SK-N-SH (cell line): ENCODE data around the gene CREB5. TPM values are rescaled to one million over a fixed set of nuclear protein-coding genes. Genes with fewer than 3 reads are reported as not detected.
"Not testable (repeated sequence)": the region's sequence is repeated elsewhere in the genome, so short reads cannot be mapped to it uniquely, and the experiment has no call there.

ENCODE experiments used
- CTCF ChIA-PET: fragments of 300-600, 350-600 bp; formaldehyde crosslinking; extraction: SDS; loops from one replicate; lab custom pipeline; 2021; lab: Yijun Ruan, JAX
- POLR2A ChIA-PET: fragments of 350-600 bp; sonication (Branson Sonifier 250); formaldehyde crosslinking; extraction: SDS; loops from one replicate; lab custom pipeline; 2020; ENCODE audit warnings: antibody characterized with exemption, inconsistent platforms; lab: Yijun Ruan, JAX
- DNase-seq: peaks from one replicate; pipeline ENCODE4 v3.0.0; 2012
- H2AFZ ChIP-seq: fragments of 200-600 bp; sonication (generic); 2 replicates; pipeline ENCODE4 v1.8.1; 2016; ENCODE audit warnings: antibody characterized with exemption, mild to moderate bottlenecking, low read depth
- H3F3A ChIP-seq: fragments of 200-600 bp; sonication (generic); replicated peaks from 2 replicates; pipeline ENCODE3; 2016; ENCODE audit warnings: antibody characterized with exemption, mild to moderate bottlenecking; ENCODE audit not compliant: insufficient read depth
- H3K27ac ChIP-seq, 2 experiments: fragments of 200-500 bp in 1 of 2; fragments of 200-600 bp in 1 of 2; sonication (Bioruptor generic) in 1 of 2; sonication (generic), shearing (Covaris generic) in 1 of 2; 2 replicates each; pipeline versions ENCODE4 v1.5.1 to v1.6.1; 2014 to 2016; ENCODE audit warnings: low read depth in 2 of 2, inconsistent platforms in 1 of 2, low read length in 1 of 2, mild to moderate bottlenecking in 1 of 2, mixed read lengths in 1 of 2
- H3K27me3 ChIP-seq: fragments of 200-600 bp; sonication (generic), shearing (Covaris generic); 2 replicates; pipeline ENCODE4 v1.6.1; 2016; ENCODE audit warnings: mixed run types; ENCODE audit not compliant: insufficient read depth
- H3K36me3 ChIP-seq, 2 experiments: fragments of 200-500 bp in 1 of 2; fragments of 200-600 bp in 1 of 2; sonication (Bioruptor generic) in 1 of 2; sonication (generic) in 1 of 2; replicated peaks in 1 of 2; 2 replicates each; pipeline versions ENCODE3 to v1.5.1; 2014 to 2016; ENCODE audit warnings: low read length in 1 of 2, mild to moderate bottlenecking in 1 of 2; ENCODE audit not compliant: insufficient read depth in 2 of 2, control insufficient read depth in 1 of 2
- H3K4me1 ChIP-seq, 2 experiments: fragments of 200-500 bp in 1 of 2; fragments of 200-600 bp in 1 of 2; sonication (Bioruptor generic) in 1 of 2; sonication (generic), shearing (Covaris generic) in 1 of 2; 2 replicates each; pipeline versions ENCODE4 v1.5.1 to v1.6.1; 2014 to 2016; ENCODE audit warnings: low read depth in 1 of 2, low read length in 1 of 2, mixed run types in 1 of 2; ENCODE audit not compliant: insufficient read depth in 2 of 2, control insufficient read depth in 1 of 2
- H3K4me2 ChIP-seq: fragments of 200-600 bp; sonication (generic), shearing (Covaris generic); 2 replicates; pipeline ENCODE4 v1.6.1; 2017; ENCODE audit warnings: mixed run types
- H3K4me3 ChIP-seq, 2 experiments: fragments of 200-500 bp in 1 of 2; fragments of 200-600 bp in 1 of 2; sonication (Bioruptor generic) in 1 of 2; sonication (generic), shearing (Covaris generic) in 1 of 2; 2 replicates each; pipeline versions ENCODE4 v1.5.1 to v1.8.1; 2014 to 2016; ENCODE audit warnings: low read depth in 2 of 2, inconsistent platforms in 1 of 2, low read length in 1 of 2, mild to moderate bottlenecking in 1 of 2, mixed read lengths in 1 of 2, moderate library complexity in 1 of 2
- H3K79me2 ChIP-seq: fragments of 200-600 bp; sonication (generic); 2 replicates; pipeline ENCODE4 v1.8.1; 2017; ENCODE audit warnings: mild to moderate bottlenecking; ENCODE audit not compliant: insufficient read depth
- H3K9ac ChIP-seq: fragments of 200-600 bp; sonication (generic); 2 replicates; pipeline ENCODE4 v1.6.1; 2017; ENCODE audit warnings: mixed run types
- H3K9me2 ChIP-seq: fragments of 200-600 bp; sonication (generic); 2 replicates; pipeline ENCODE4 v1.6.1; 2017; ENCODE audit warnings: mixed run types
- H3K9me3 ChIP-seq: fragments of 200-600 bp; sonication (generic); 2 replicates; pipeline ENCODE4 v1.6.1; 2017; ENCODE audit warnings: mixed run types, mild to moderate bottlenecking, moderate library complexity
- H4K20me1 ChIP-seq: fragments of 200-600 bp; sonication (generic); 2 replicates; pipeline ENCODE4 v1.6.1; 2017; ENCODE audit warnings: mild to moderate bottlenecking, mixed run types; ENCODE audit not compliant: insufficient read depth
- ELF1 ChIP-seq: IDR thresholded peaks from 2 replicates; pipeline ENCODE4 v1.4.0; 2012
- EP300 ChIP-seq, 2 experiments: IDR thresholded peaks; 2 replicates each; pipeline versions ENCODE4 v1.4.0 to v1.6.1; 2012; ENCODE audit warnings: borderline replicate concordance in 1 of 2, low read depth in 1 of 2, low read length in 1 of 2
- GABPA ChIP-seq: IDR thresholded peaks from 2 replicates; pipeline ENCODE4 v1.4.0; 2012; ENCODE audit warnings: low read depth, mild to moderate bottlenecking
- JUND ChIP-seq: IDR thresholded peaks from 2 replicates; pipeline ENCODE4 v1.4.0; 2012
- MEF2A ChIP-seq: IDR thresholded peaks from 2 replicates; pipeline ENCODE4 v1.4.0; 2012; ENCODE audit warnings: low read depth, borderline replicate concordance
- NFIC ChIP-seq: IDR thresholded peaks from 2 replicates; pipeline ENCODE4 v1.4.0; 2012; ENCODE audit warnings: borderline replicate concordance
- POLR2AphosphoS5 ChIP-seq: IDR thresholded peaks from 2 replicates; pipeline ENCODE4 v1.6.1; 2012; ENCODE audit warnings: low read depth, low read length
- RXRA ChIP-seq: IDR thresholded peaks from 2 replicates; pipeline ENCODE4 v1.4.0; 2012; ENCODE audit warnings: low read depth, mild to moderate bottlenecking, borderline replicate concordance
- TCF12 ChIP-seq: IDR thresholded peaks from 2 replicates; pipeline ENCODE4 v1.4.0; 2012
- YY1 ChIP-seq: IDR thresholded peaks from 2 replicates; pipeline ENCODE4 v1.4.0; 2012; ENCODE audit warnings: low read depth, mild to moderate bottlenecking
- WGBS: methylation state at CpG from one replicate; pipeline ENCODE4 v1.1.6; 2017; ENCODE audit warnings: low lambda C conversion rate; 5-methylcytosine and 5-hydroxymethylcytosine counted together
- polyA plus RNA-seq, 3 experiments: library from polyadenylated mRNA; depleted of rRNA; stranded (reverse); fragments of >200 nt; gene quantifications; 2 replicates each; pipeline ENCODE4 v1.2.3, GENCODE V29; 2012
- TF ChIP-seq, protein P1 (sequence below): IDR thresholded peaks from 2 replicates; pipeline ENCODE4; 2012

The CREB5 gene
- polyA plus RNA-seq, 1 of the 3 experiments (the other 2 are of a cell fraction) = 19.3 TPM

DNA sequence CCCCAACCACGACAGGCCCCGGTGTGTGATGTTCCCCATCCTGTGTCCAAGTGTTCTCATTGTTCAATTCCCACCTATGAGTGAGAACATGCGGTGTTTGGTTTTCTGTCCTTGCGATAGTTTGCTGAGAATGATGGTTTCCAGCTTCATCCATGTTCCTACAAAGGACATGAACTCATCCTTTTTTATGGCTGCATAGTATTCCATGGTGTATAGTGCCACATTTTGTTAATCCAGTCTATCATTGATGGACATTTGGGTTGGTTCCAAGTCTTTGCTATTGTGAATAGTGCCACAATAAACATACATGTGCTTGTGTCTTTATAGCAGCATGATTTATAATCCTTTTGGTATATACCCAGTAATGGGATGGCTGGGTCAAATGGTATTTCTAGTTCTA, 10.8 kb upstream of the CREB5 start:
- H3K4me1 ChIP-seq, H3F3A ChIP-seq, H3K27ac ChIP-seq, H3K4me3 ChIP-seq, H3K9ac ChIP-seq, H3K9me3 ChIP-seq, H3K4me2 ChIP-seq, H2AFZ ChIP-seq, H3K79me2 ChIP-seq, H3K27me3 ChIP-seq, H3K9me2 ChIP-seq, H3K36me3 ChIP-seq, H4K20me1 ChIP-seq, DNase-seq, POLR2A ChIA-PET: not testable (repeated sequence)
- CTCF ChIA-PET = interaction anchor here (1.2 to 1.7 kb wide), 2 partner anchors 225 to 453 kb away, joined by 3 to 5 read pairs; no protein-coding TSS in a partner anchor
- WGBS = 57% methylated on average over 4 of the region's 4 CpGs

GRCh38 chr7:28405662-28406061, 6.7 kb upstream of the CREB5 start:
- peaks cover 3 to 21% of the 10 kb centered on the region in 2 experiments; a peak in 3 of 4 replicates for H3K4me1 ChIP-seq
- H3K4me2 ChIP-seq = no peak overlapping the region
- H3K79me2 ChIP-seq = no peaks in the 10 kb centered on the region
- H3K27ac ChIP-seq = no peak overlapping the region
- CTCF ChIA-PET = interaction anchor here (0.7 to 1.5 kb wide), 5 partner anchors 9 to 701 kb away, joined by 3 to 7 read pairs (median 3); no protein-coding TSS in a partner anchor
- no peak overlapping the region for H2AFZ ChIP-seq
- POLR2A ChIA-PET = no interaction called here
- no peak overlapping the region for H3K4me3 ChIP-seq
- H3K9ac ChIP-seq = no peak overlapping the region
- 47% methylated on average over 5 of the region's 5 CpGs for WGBS
- no peaks in the 10 kb centered on the region for H3K9me3 ChIP-seq
- no peak for DNase-seq
- TF ChIP-seq JUND (0 out of 2 replicates have a peak, but pooled peaks have one; percentile 14), EP300 (IDR thresholded peaks at IDR 0.05; ENCODE audit: borderline replicate concordance in 1 of 2, low read depth in 1 of 2, low read length in 1 of 2) (no peak), RXRA (peak; percentile 15; the same call in 1 of the 2 replicates), TCF12 (no peak), MEF2A (no peak), YY1 (no peak), NFIC (peak; percentile 62)
- H3F3A ChIP-seq = peaks cover 9% of the 10 kb centered on the region
- H3K27me3 ChIP-seq = no peaks in the 10 kb centered on the region
- H3K9me2 ChIP-seq = no peaks in the 10 kb centered on the region
- no peaks in the 10 kb centered on the region for H4K20me1 ChIP-seq
- H3K36me3 ChIP-seq = no peaks in the 10 kb centered on the region

GRCh38 chr7:28406192-28406591, 6.1 kb upstream of the CREB5 start:
- Histone ChIP-seq H3K27me3 (no peaks in the 10 kb centered on the region), H3K4me3 (no peak overlapping the region), H3K4me2 (no peak overlapping the region; the same call in 1 of the 2 replicates), H3K9me3 (no peaks in the 10 kb centered on the region), H2AFZ (no peak overlapping the region), H3K9me2 (no peaks in the 10 kb centered on the region), H3F3A (peaks cover 9% of the 10 kb centered on the region), H4K20me1 (no peaks in the 10 kb centered on the region), H3K9ac (no peak overlapping the region), H3K79me2 (no peaks in the 10 kb centered on the region), H3K27ac (no peak overlapping the region), H3K36me3 (no peaks in the 10 kb centered on the region), H3K4me1 (peaks cover 3 to 24% of the 10 kb centered on the region in 2 experiments; a peak in 3 of 4 replicates)
- DNase-seq = peak; percentile 23
- POLR2A ChIA-PET = no interaction called here
- WGBS = 94% methylated on average over 5 of the region's 5 CpGs
- CTCF ChIA-PET = interaction anchor here (0.7 to 1.1 kb wide), 3 partner anchors 8 to 700 kb away, joined by 3 read pairs; no protein-coding TSS in a partner anchor
- TF ChIP-seq, protein P1, sequence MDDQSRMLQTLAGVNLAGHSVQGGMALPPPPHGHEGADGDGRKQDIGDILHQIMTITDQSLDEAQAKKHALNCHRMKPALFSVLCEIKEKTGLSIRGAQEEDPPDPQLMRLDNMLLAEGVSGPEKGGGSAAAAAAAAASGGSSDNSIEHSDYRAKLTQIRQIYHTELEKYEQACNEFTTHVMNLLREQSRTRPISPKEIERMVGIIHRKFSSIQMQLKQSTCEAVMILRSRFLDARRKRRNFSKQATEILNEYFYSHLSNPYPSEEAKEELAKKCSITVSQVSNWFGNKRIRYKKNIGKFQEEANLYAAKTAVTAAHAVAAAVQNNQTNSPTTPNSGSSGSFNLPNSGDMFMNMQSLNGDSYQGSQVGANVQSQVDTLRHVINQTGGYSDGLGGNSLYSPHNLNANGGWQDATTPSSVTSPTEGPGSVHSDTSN = peak; percentile 54; the same call in 1 of the 2 replicates
- TF ChIP-seq ELF1 (no peak), POLR2AphosphoS5 (no peak), GABPA (no peak)
